H1 (cell line): ENCODE results near the gene NIPSNAP2. TPM values are rescaled to one million over a fixed set of nuclear protein-coding genes. Genes with fewer than 3 reads are reported as not detected.

Source experiments
- CTCF ChIA-PET: fragments of 300-600 bp; sonication (Branson Sonifier 250); formaldehyde crosslinking; loops from one replicate; lab custom pipeline; 2021; ENCODE audit not compliant: partially characterized antibody; lab: Charles Lee
- POLR2A ChIA-PET: fragments of 300-600 bp; sonication (Branson Sonifier 250); formaldehyde crosslinking; loops from one replicate; lab custom pipeline; 2021; ENCODE audit warnings: inconsistent platforms; ENCODE audit not compliant: partially characterized antibody; lab: Charles Lee
- DNase-seq, 2 experiments: peaks; one replicate each; pipeline versions ENCODE4 v3.0.0 to v3.0.0-alpha.2; 2010 to 2022; ENCODE audit warnings: low spot score in 2 of 2, low read depth in 1 of 2, mixed read lengths in 1 of 2
- FAIRE-seq: peaks from 2 replicates; lab custom pipeline; 2011; peaks lifted over from hg19 to GRCh38; lab: Jason Lieb, UNC
- H2AFZ ChIP-seq: 2 replicates; pipeline ENCODE4 v1.8.1; 2012; ENCODE audit warnings: low read length, inconsistent platforms
- H2AK5ac ChIP-seq: 2 replicates; pipeline ENCODE4 v1.6.1; 2013; ENCODE audit warnings: low read depth, low read length
- H2BK120ac ChIP-seq: replicated peaks from 2 replicates; pipeline ENCODE3; 2013; ENCODE audit warnings: low read depth, low read length, inconsistent platforms
- H2BK12ac ChIP-seq: 2 replicates; pipeline ENCODE4 v1.6.1; 2013; ENCODE audit warnings: low read depth, low read length
- H2BK15ac ChIP-seq: 2 replicates; pipeline ENCODE4 v1.6.1; 2013; ENCODE audit warnings: low read length
- H2BK20ac ChIP-seq: 2 replicates; pipeline ENCODE4 v1.6.1; 2013; ENCODE audit warnings: low read length
- H2BK5ac ChIP-seq: 2 replicates; pipeline ENCODE4 v1.6.1; 2013; ENCODE audit warnings: low read depth, low read length
- H3K14ac ChIP-seq: 2 replicates; pipeline ENCODE4 v1.6.1; 2013; ENCODE audit warnings: inconsistent platforms; ENCODE audit not compliant: insufficient read length
- H3K18ac ChIP-seq: 2 replicates; pipeline ENCODE4 v1.6.1; 2013; ENCODE audit warnings: low read length; ENCODE audit errors: extremely low read depth
- H3K23ac ChIP-seq: 2 replicates; pipeline ENCODE4 v1.6.1; 2013; ENCODE audit warnings: inconsistent platforms; ENCODE audit not compliant: insufficient read length
- H3K23me2 ChIP-seq: 2 replicates; pipeline ENCODE4 v1.6.1; 2013; ENCODE audit warnings: low read depth, low read length
- H3K27ac ChIP-seq: 2 replicates; pipeline ENCODE4 v1.6.1; 2011; ENCODE audit warnings: low read depth, low read length, inconsistent platforms
- H3K27me3 ChIP-seq, 4 experiments: replicated peaks in 1 of 4; 1 replicate in 1 of 4; 2 replicates in 3 of 4; pipeline versions ENCODE4 v1.6.1 to v1.8.1; 2011 to 2013; ENCODE audit warnings: low read length in 3 of 4, mild to moderate bottlenecking in 3 of 4, inconsistent platforms in 2 of 4, mixed read lengths in 2 of 4, moderate library complexity in 1 of 4; ENCODE audit not compliant: control insufficient read depth in 3 of 4, insufficient read depth in 3 of 4; ENCODE audit errors: extremely low read depth in 1 of 4
- H3K36me3 ChIP-seq, 4 experiments: 2 replicates each; pipeline versions ENCODE4 v1.6.1 to v1.8.1; 2011 to 2013; ENCODE audit warnings: mild to moderate bottlenecking in 4 of 4, low read length in 3 of 4, moderate library complexity in 2 of 4, control low read depth in 1 of 4, inconsistent platforms in 1 of 4; ENCODE audit not compliant: insufficient read depth in 4 of 4, control insufficient read depth in 2 of 4
- H3K4ac ChIP-seq: replicated peaks from 2 replicates; pipeline ENCODE3; 2013; ENCODE audit warnings: low read length, low read depth, mixed read lengths, inconsistent platforms; ENCODE audit not compliant: insufficient read length
- H3K4me1 ChIP-seq, 4 experiments: replicated peaks in 1 of 4; 1 replicate in 1 of 4; 2 replicates in 3 of 4; pipeline versions ENCODE4 v1.6.1 to v1.8.1; 2011 to 2013; ENCODE audit warnings: low read length in 3 of 4, inconsistent platforms in 2 of 4, mixed read lengths in 1 of 4; ENCODE audit not compliant: insufficient read depth in 4 of 4, control insufficient read depth in 3 of 4
- H3K4me2 ChIP-seq, 2 experiments: 2 replicates each; pipeline versions ENCODE4 v1.6.1 to v1.8.1; 2011 to 2013; ENCODE audit warnings: low read depth in 2 of 2, low read length in 2 of 2, control low read depth in 1 of 2, inconsistent platforms in 1 of 2, mild to moderate bottlenecking in 1 of 2; ENCODE audit not compliant: insufficient read depth in 1 of 2
- H3K4me3 ChIP-seq, 4 experiments: fragments of 200-600, 300-600 bp in 1 of 4; sonication (generic), shearing (Covaris generic), sonication (Bioruptor Twin) in 1 of 4; 2 replicates each; pipeline versions ENCODE4 v1.5.1 to v1.8.1; 2011 to 2016; ENCODE audit warnings: low read length in 4 of 4, low read depth in 3 of 4, control low read depth in 2 of 4, inconsistent platforms in 2 of 4, mild to moderate bottlenecking in 2 of 4, mixed read lengths in 1 of 4, moderate library complexity in 1 of 4; ENCODE audit not compliant: insufficient read depth in 2 of 4; ENCODE audit errors: extremely low read depth in 1 of 4
- H3K56ac ChIP-seq: replicated peaks from 2 replicates; pipeline ENCODE3; 2013; ENCODE audit warnings: low read depth, mild to moderate bottlenecking, mixed read lengths, low read length, inconsistent platforms; ENCODE audit not compliant: insufficient read length
- H3K79me1 ChIP-seq: 2 replicates; pipeline ENCODE4 v1.6.1; 2013; ENCODE audit warnings: low read depth, low read length, control low read depth
- H3K79me2 ChIP-seq, 2 experiments: 2 replicates each; pipeline versions ENCODE4 v1.6.1 to v1.8.1; 2012 to 2013; ENCODE audit warnings: low read length in 2 of 2, mild to moderate bottlenecking in 2 of 2, inconsistent platforms in 1 of 2; ENCODE audit not compliant: insufficient read depth in 2 of 2, control insufficient read depth in 1 of 2
- H3K9ac ChIP-seq, 4 experiments: replicated peaks in 1 of 4; 1 replicate in 1 of 4; 2 replicates in 3 of 4; pipeline versions ENCODE4 v1.6.1 to v1.8.1; 2011 to 2013; ENCODE audit warnings: low read depth in 3 of 4, low read length in 3 of 4, control low read depth in 2 of 4, mild to moderate bottlenecking in 2 of 4, moderate library complexity in 2 of 4, inconsistent platforms in 1 of 4; ENCODE audit errors: extremely low read depth in 1 of 4
- H3K9me3 ChIP-seq, 2 experiments: 2 replicates each; pipeline versions ENCODE4 v1.6.1 to v1.8.1; 2012 to 2013; ENCODE audit warnings: mild to moderate bottlenecking in 2 of 2, moderate library complexity in 2 of 2, control low read depth in 1 of 2, inconsistent platforms in 1 of 2, low read depth in 1 of 2, low read length in 1 of 2, mixed read lengths in 1 of 2; ENCODE audit not compliant: insufficient read depth in 2 of 2
- H4K20me1 ChIP-seq, 2 experiments: replicated peaks in 1 of 2; 2 replicates each; pipeline versions ENCODE3 to v1.8.1; 2011 to 2013; ENCODE audit warnings: inconsistent platforms in 2 of 2, low read length in 2 of 2, mild to moderate bottlenecking in 1 of 2; ENCODE audit not compliant: insufficient read depth in 2 of 2, control insufficient read depth in 1 of 2
- H4K5ac ChIP-seq: 2 replicates; pipeline ENCODE4 v1.6.1; 2013; ENCODE audit warnings: low read length, low read depth, mixed read lengths, inconsistent platforms; ENCODE audit not compliant: insufficient read length
- H4K8ac ChIP-seq: 2 replicates; pipeline ENCODE4 v1.8.0; 2013; ENCODE audit warnings: mild to moderate bottlenecking, moderate library complexity, low read length, inconsistent platforms; ENCODE audit not compliant: insufficient read depth; ENCODE audit errors: extremely low read depth
- H4K91ac ChIP-seq: replicated peaks from 2 replicates; pipeline ENCODE3; 2013; ENCODE audit warnings: low read length, mixed read lengths, inconsistent platforms; ENCODE audit not compliant: insufficient read length
- CBX5 ChIP-seq: fragments of 300-800, 300-1000 bp; sonication (generic); IDR thresholded peaks from 2 replicates; pipeline ENCODE4 v1.7.1; 2016; ENCODE audit warnings: antibody characterized with exemption, low read length, low read depth
- EP300 ChIP-seq, 2 experiments: IDR thresholded peaks; 1 replicate in 1 of 2; 2 replicates in 1 of 2; pipeline ENCODE4 v1.6.1; 2011 to 2012; ENCODE audit warnings: low read depth in 2 of 2, low read length in 2 of 2, mild to moderate bottlenecking in 2 of 2, borderline replicate concordance in 1 of 2, inconsistent platforms in 1 of 2, moderate library complexity in 1 of 2
- MAFK ChIP-seq: IDR thresholded peaks from 2 replicates; pipeline ENCODE4 v1.6.1; 2012; ENCODE audit warnings: low read depth, mild to moderate bottlenecking, improper control_type of control experiment, low read length
- SAP30 ChIP-seq: fragments of 300-600 bp; sonication (generic); IDR thresholded peaks from 2 replicates; pipeline ENCODE4 v1.7.1; 2012; ENCODE audit warnings: low read length, moderate library complexity, mild to moderate bottlenecking, inconsistent platforms; ENCODE audit not compliant: insufficient read depth, insufficient replicate concordance
- SUZ12 ChIP-seq: fragments of 200-600 bp; sonication (generic); IDR thresholded peaks from 2 replicates; pipeline ENCODE4 v1.6.1; 2012; ENCODE audit warnings: mild to moderate bottlenecking, inconsistent platforms, low read length, moderate library complexity, mixed read lengths
- ZNF274 ChIP-seq: IDR thresholded peaks from 2 replicates; pipeline ENCODE4 v1.7.0; 2012; ENCODE audit warnings: low read length, borderline replicate concordance; ENCODE audit errors: extremely low read depth
- WGBS, 2 experiments: shearing (Covaris generic) in 1 of 2; methylation state at CpG; one replicate each; pipeline versions ENCODE4 v1.1.6 to v1.1.7; 2013 to 2015; ENCODE audit warnings: low lambda C conversion rate in 2 of 2, mixed read lengths in 2 of 2, inconsistent platforms in 1 of 2, low coverage in 1 of 2, missing lambda C conversion rate in 1 of 2; ENCODE audit not compliant: insufficient replicate concordance in 2 of 2, insufficient coverage in 1 of 2, insufficient read length in 1 of 2; ENCODE audit errors: extremely low coverage in 1 of 2, missing lambda C conversion rate in 1 of 2; 5-methylcytosine and 5-hydroxymethylcytosine counted together
- polyA plus RNA-seq, 7 experiments: library from polyadenylated mRNA; depleted of rRNA in 3 of 7; stranded (reverse) in 5 of 7; unstranded in 2 of 7; fragments of >200 nt in 5 of 7; fragments of 200-250 nt in 2 of 7; gene quantifications; 1 replicate in 5 of 7; 2 replicates in 1 of 7; 4 replicates in 1 of 7; pipeline versions ENCODE4 v1.2.1 to v1.2.3, GENCODE V29; 2011 to 2013; ENCODE audit warnings: missing spikeins in 2 of 7, mixed read lengths in 2 of 7
- total RNA-seq: library from RNA; stranded (reverse); fragmentation: NEBNext Ultra II Directional; extraction: Animal tissue kit (Norgen Biotek cat#: 25700); gene quantifications from 2 replicates; pipeline ENCODE4 v1.2.1, GENCODE V29; 2021
- TF ChIP-seq, protein P1 (sequence below): IDR thresholded peaks from 2 replicates; pipeline ENCODE4 v1.6.1; 2012; ENCODE audit warnings: inconsistent platforms

Gene NIPSNAP2
- total and polyA plus RNA-seq, 2 of the 8 experiments (the other 6 are each of a cell fraction or from before 2014, with no cell fraction given): 31.1 to 45.2 TPM

DNA sequence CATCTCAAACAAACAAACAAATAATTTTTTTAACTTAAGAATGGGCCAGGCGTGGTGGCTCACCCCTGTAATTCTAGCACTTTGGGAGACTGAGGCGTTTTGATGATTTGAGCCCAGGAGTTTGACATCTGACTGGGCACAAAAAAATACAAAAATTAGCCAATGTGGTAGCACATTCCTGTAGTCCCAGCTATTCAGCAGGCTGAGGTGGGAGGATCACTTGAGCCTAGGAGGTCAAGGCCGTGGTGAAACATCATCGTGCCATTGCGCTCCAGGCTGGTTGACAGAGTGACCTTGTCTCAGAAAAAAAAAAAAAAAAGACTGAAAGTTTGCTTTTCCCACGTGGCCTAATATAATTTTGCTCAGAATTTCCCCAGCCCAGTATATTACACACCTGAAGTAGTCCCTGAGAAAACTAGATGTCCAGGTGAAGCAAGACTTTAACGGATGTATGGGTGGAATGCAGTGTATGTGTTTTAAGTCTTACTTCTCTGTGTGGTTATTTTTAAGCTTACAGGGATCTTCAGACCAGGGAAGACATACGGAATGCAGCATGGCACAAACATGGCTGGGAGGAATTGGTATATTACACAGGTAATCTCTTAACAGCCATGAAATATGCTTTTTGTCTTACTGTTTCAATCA is 32.6 kb downstream of the NIPSNAP2 start:
- WGBS, 2 experiments: 88% methylated on average over 8 of the region's 8 CpGs; no CpG with 5 or more reads in 1 of the 2 experiments
- Histone ChIP-seq H3K79me1 (no peaks in the 10 kb centered on the region), H3K4me3 (no peak overlapping the region), H4K5ac (no peak overlapping the region), H3K18ac (no peak overlapping the region), H3K9ac (no peak overlapping the region), H3K36me3 (peaks cover 2 to 5% (median 4%) of the 10 kb centered on the region in 4 experiments; a peak in 3 of 8 replicates), H3K79me2 (no peaks in the 10 kb centered on the region), H2BK20ac (no peak overlapping the region), H2BK120ac (no peak overlapping the region), H2AFZ (no peak overlapping the region), H2BK12ac (no peak overlapping the region), H3K4me1 (no peaks in the 10 kb centered on the region), H3K4ac (no peak overlapping the region), H3K56ac (no peak overlapping the region), H3K23me2 (no peaks in the 10 kb centered on the region), H2BK5ac (no peak overlapping the region), H3K14ac (no peak overlapping the region), H3K9me3 (no peaks in the 10 kb centered on the region), H3K27me3 (no peaks in the 10 kb centered on the region), H3K4me2 (no peak overlapping the region), H3K27ac (no peak overlapping the region), H2AK5ac (no peak overlapping the region), H4K20me1 (peaks cover 0 to 5% of the 10 kb centered on the region in 2 experiments), H2BK15ac (no peak overlapping the region), H4K8ac (no peak overlapping the region), H4K91ac (no peak overlapping the region), H3K23ac (no peak overlapping the region)
- ChIA-PET CTCF (no interaction called here), POLR2A (interaction anchor here (1.4 kb wide), 1 partner anchor 12 kb away, joined by 9 read pairs; no protein-coding TSS in a partner anchor)
- no peak for DNase-seq
- TF ChIP-seq MAFK (no peak), CBX5 (no peak), SUZ12 (no peak), SAP30 (no peak), ZNF274 (no peak), EP300 (IDR thresholded peaks at IDR 0.05; ENCODE audit: borderline replicate concordance in 1 of 2, low read depth in 2 of 2, low read length in 2 of 2) (no peak)
- TF ChIP-seq, protein P1, sequence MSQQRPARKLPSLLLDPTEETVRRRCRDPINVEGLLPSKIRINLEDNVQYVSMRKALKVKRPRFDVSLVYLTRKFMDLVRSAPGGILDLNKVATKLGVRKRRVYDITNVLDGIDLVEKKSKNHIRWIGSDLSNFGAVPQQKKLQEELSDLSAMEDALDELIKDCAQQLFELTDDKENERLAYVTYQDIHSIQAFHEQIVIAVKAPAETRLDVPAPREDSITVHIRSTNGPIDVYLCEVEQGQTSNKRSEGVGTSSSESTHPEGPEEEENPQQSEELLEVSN: no peak
- no peak for FAIRE-seq
